K562 (cell line): ENCODE results near the gene TBXAS1. TPM values are rescaled to one million over a fixed set of nuclear protein-coding genes. Genes with fewer than 3 reads are reported as not detected.

ENCODE experiments used
- ATF3 ChIP-seq, 2 experiments: fragments of 450-650 bp in 1 of 2; sonication (generic) in 1 of 2; formaldehyde crosslinking in 1 of 2; IDR thresholded peaks in 1 of 2; conservative IDR thresholded peaks in 1 of 2; 2 replicates each; pipeline versions ENCODE4 v1.6.1 to v1.8.1; 2016 to 2023; ENCODE audit warnings: mild to moderate bottlenecking in 2 of 2, moderate library complexity in 2 of 2, inconsistent platforms in 1 of 2, missing genetic modification reagents in 1 of 2
- DIDO1 ChIP-seq: fragments of 450-650 bp; IDR thresholded peaks from 2 replicates; pipeline ENCODE4 v1.6.1; 2016; ENCODE audit warnings: low read depth, missing biosample characterization, missing genetic modification characterization
- FIP1L1 ChIP-seq: fragments of 200-400 bp; formaldehyde crosslinking; IDR thresholded peaks from 2 replicates; pipeline ENCODE4 v1.6.1; 2018; ENCODE audit warnings: mild to moderate bottlenecking, low read depth, low read length; ENCODE audit not compliant: poor library complexity, severe bottlenecking
- HDGF ChIP-seq: fragments of 450-650 bp; IDR thresholded peaks from 2 replicates; pipeline ENCODE4 v1.6.1; 2016
- JUND ChIP-seq, 2 experiments: IDR thresholded peaks; 2 replicates in 1 of 2; 3 replicates in 1 of 2; pipeline ENCODE4 v1.6.1; 2011; ENCODE audit warnings: borderline replicate concordance in 2 of 2, low read depth in 2 of 2, low read length in 2 of 2, improper control_type of control experiment in 1 of 2, missing biosample characterization in 1 of 2, missing genetic modification characterization in 1 of 2, missing genetic modification reagents in 1 of 2
- NCOR1 ChIP-seq: fragments of 450-650 bp; IDR thresholded peaks from 2 replicates; pipeline ENCODE4 v1.6.1; 2016; ENCODE audit warnings: mild to moderate bottlenecking, moderate library complexity
- NFRKB ChIP-seq: fragments of 450-650 bp; IDR thresholded peaks from 2 replicates; pipeline ENCODE4 v1.6.1; 2016; ENCODE audit warnings: low read depth
- PHB ChIP-seq: fragments of 250-450 bp; sonication (Bioruptor Pico); IDR thresholded peaks from 2 replicates; pipeline ENCODE4 v1.5.0; 2021
- POLR2B ChIP-seq: fragments of 450-650 bp; IDR thresholded peaks from 2 replicates; pipeline ENCODE4 v1.6.1; 2018; ENCODE audit warnings: low read depth; ENCODE audit not compliant: partially characterized antibody
- SMARCA5 ChIP-seq: fragments of 450-650 bp; IDR thresholded peaks from 2 replicates; pipeline ENCODE4 v1.6.1; 2016
- TAF9B ChIP-seq: fragments of 450-650 bp; IDR thresholded peaks from 2 replicates; pipeline ENCODE4 v1.6.1; 2018; ENCODE audit warnings: mild to moderate bottlenecking; ENCODE audit not compliant: partially characterized antibody
- ZNF512 ChIP-seq: IDR thresholded peaks from 2 replicates; pipeline ENCODE4 v1.6.1; 2016; ENCODE audit warnings: missing genetic modification characterization, missing compliant biosample characterization
- polyA plus RNA-seq, 8 experiments: library from polyadenylated mRNA; depleted of rRNA in 4 of 8; stranded (reverse) in 5 of 8; unstranded in 3 of 8; fragments of >200 nt; fragmentation: Nextera tagmentation in 2 of 8; fragmentation: Illumina TruSeq in 1 of 8; extraction: Ambion mirVana in 2 of 8; extraction: Trizol in 1 of 8; gene quantifications; 2 replicates each; pipeline versions ENCODE4 v1.2.1 to v1.2.3, GENCODE V29; 2011 to 2014; ENCODE audit warnings: inconsistent platforms in 1 of 8, missing spikeins in 1 of 8
- total RNA-seq, 7 experiments: library from RNA; depleted of rRNA in 6 of 7; stranded (reverse); fragments of >200 nt in 6 of 7; fragmentation: Illumina TruSeq in 2 of 7; extraction: Trizol in 2 of 7; gene quantifications; 2 replicates each; pipeline versions ENCODE4 v1.2.1 to v1.2.3, GENCODE V29; 2011 to 2021; ENCODE audit warnings: low replicate concordance in 1 of 7
- TF ChIP-seq, protein P1 (sequence below), 2 experiments: fragments of 450-650 bp; IDR thresholded peaks; 2 replicates each; pipeline ENCODE4 v1.6.1; 2016
- TF ChIP-seq, protein P2 (sequence below), 2 experiments: fragments of 150-350 bp in 1 of 2; IDR thresholded peaks; 2 replicates each; pipeline ENCODE4 v1.6.1; 2012 to 2016; ENCODE audit warnings: low read depth in 2 of 2, low read length in 2 of 2, mild to moderate bottlenecking in 1 of 2, moderate library complexity in 1 of 2
- TF ChIP-seq, protein P3 (sequence below): fragments of 250-450 bp; sonication (Bioruptor Pico); IDR thresholded peaks from 2 replicates; pipeline ENCODE4 v1.5.0; 2021; ENCODE audit warnings: mild to moderate bottlenecking, borderline replicate concordance

Gene TBXAS1
- total and polyA plus RNA-seq, 9 of the 15 experiments (the other 6 are each of a cell fraction or from before 2014, with no cell fraction given) = 1.1 to 8.3 (median 1.9) TPM

- TF ChIP-seq, protein P1, sequence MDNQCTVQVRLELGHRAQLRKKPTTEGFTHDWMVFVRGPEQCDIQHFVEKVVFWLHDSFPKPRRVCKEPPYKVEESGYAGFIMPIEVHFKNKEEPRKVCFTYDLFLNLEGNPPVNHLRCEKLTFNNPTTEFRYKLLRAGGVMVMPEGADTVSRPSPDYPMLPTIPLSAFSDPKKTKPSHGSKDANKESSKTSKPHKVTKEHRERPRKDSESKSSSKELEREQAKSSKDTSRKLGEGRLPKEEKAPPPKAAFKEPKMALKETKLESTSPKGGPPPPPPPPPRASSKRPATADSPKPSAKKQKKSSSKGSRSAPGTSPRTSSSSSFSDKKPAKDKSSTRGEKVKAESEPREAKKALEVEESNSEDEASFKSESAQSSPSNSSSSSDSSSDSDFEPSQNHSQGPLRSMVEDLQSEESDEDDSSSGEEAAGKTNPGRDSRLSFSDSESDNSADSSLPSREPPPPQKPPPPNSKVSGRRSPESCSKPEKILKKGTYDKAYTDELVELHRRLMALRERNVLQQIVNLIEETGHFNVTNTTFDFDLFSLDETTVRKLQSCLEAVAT (IDR thresholded peaks at IDR 0.05) = no peak; a peak in 1 of 4 replicates
- TF ChIP-seq DIDO1 (tag) (no peak), ATF3 (IDR thresholded peaks at IDR 0.05) (no peak), ATF3 (CRISPR knock-in tag; conservative IDR thresholded peaks at IDR 0.05) (no peak), POLR2B (no peak), HDGF (no peak), NFRKB (no peak), TAF9B (no peak), ZNF512 (tag) (no peak), FIP1L1 (no peak), NCOR1 (no peak), JUND (IDR thresholded peaks at IDR 0.05; ENCODE audit: borderline replicate concordance, low read depth, low read length) (peak; percentile 24; the same call in 1 of the 2 replicates), JUND (tag; IDR thresholded peaks at IDR 0.05; ENCODE audit: borderline replicate concordance, low read depth, low read length) (peak; percentile 54; the same call in 1 of the 3 replicates), PHB (CRISPR knock-in tag) (no peak), SMARCA5 (peak; percentile 68; the same call in 1 of the 2 replicates)
- TF ChIP-seq, protein P2, sequence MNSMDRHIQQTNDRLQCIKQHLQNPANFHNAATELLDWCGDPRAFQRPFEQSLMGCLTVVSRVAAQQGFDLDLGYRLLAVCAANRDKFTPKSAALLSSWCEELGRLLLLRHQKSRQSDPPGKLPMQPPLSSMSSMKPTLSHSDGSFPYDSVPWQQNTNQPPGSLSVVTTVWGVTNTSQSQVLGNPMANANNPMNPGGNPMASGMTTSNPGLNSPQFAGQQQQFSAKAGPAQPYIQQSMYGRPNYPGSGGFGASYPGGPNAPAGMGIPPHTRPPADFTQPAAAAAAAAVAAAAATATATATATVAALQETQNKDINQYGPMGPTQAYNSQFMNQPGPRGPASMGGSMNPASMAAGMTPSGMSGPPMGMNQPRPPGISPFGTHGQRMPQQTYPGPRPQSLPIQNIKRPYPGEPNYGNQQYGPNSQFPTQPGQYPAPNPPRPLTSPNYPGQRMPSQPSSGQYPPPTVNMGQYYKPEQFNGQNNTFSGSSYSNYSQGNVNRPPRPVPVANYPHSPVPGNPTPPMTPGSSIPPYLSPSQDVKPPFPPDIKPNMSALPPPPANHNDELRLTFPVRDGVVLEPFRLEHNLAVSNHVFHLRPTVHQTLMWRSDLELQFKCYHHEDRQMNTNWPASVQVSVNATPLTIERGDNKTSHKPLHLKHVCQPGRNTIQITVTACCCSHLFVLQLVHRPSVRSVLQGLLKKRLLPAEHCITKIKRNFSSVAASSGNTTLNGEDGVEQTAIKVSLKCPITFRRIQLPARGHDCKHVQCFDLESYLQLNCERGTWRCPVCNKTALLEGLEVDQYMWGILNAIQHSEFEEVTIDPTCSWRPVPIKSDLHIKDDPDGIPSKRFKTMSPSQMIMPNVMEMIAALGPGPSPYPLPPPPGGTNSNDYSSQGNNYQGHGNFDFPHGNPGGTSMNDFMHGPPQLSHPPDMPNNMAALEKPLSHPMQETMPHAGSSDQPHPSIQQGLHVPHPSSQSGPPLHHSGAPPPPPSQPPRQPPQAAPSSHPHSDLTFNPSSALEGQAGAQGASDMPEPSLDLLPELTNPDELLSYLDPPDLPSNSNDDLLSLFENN (IDR thresholded peaks at IDR 0.05; ENCODE audit: low read depth in 2 of 2, low read length in 2 of 2) = no peak
- TF ChIP-seq, protein P3, sequence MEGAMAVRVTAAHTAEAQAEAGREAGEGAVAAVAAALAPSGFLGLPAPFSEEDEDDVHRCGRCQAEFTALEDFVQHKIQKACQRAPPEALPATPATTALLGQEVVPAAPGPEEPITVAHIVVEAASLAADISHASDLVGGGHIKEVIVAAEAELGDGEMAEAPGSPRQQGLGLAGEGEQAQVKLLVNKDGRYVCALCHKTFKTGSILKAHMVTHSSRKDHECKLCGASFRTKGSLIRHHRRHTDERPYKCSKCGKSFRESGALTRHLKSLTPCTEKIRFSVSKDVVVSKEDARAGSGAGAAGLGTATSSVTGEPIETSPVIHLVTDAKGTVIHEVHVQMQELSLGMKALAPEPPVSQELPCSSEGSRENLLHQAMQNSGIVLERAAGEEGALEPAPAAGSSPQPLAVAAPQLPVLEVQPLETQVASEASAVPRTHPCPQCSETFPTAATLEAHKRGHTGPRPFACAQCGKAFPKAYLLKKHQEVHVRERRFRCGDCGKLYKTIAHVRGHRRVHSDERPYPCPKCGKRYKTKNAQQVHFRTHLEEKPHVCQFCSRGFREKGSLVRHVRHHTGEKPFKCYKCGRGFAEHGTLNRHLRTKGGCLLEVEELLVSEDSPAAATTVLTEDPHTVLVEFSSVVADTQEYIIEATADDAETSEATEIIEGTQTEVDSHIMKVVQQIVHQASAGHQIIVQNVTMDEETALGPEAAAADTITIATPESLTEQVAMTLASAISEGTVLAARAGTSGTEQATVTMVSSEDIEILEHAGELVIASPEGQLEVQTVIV (CRISPR knock-in tag) = no peak
Measured at GRCh38 chr7:139855498-139856270, 26.6 kb downstream of the TBXAS1 start (continued).
